ENCODE results near the gene HACD1.

The HACD1 gene

DNA sequence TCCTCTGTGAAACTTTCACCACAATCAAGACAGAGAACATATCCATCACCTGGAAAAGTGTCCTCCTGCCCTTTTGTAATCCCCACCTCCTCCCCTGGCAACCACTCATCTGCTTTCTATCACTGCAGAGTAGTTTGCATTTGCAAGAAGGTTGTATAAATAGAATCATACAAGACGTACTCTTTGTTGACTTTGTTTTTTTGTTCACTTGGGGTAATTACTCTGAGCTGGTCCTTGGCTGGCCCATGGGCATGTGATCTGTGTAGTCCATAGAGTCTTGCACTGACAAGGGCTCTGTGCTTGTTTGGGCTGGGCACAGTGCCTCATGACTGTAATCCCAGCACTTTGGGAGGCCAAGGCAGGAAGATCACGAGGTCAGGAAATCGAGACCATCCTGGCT lies 7.8 kb upstream of the HACD1 start:
- TF ChIP-seq, protein P1, sequence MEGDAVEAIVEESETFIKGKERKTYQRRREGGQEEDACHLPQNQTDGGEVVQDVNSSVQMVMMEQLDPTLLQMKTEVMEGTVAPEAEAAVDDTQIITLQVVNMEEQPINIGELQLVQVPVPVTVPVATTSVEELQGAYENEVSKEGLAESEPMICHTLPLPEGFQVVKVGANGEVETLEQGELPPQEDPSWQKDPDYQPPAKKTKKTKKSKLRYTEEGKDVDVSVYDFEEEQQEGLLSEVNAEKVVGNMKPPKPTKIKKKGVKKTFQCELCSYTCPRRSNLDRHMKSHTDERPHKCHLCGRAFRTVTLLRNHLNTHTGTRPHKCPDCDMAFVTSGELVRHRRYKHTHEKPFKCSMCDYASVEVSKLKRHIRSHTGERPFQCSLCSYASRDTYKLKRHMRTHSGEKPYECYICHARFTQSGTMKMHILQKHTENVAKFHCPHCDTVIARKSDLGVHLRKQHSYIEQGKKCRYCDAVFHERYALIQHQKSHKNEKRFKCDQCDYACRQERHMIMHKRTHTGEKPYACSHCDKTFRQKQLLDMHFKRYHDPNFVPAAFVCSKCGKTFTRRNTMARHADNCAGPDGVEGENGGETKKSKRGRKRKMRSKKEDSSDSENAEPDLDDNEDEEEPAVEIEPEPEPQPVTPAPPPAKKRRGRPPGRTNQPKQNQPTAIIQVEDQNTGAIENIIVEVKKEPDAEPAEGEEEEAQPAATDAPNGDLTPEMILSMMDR (IDR thresholded peaks at IDR 0.05; ENCODE audit: control insufficient read depth, insufficient read depth, low read depth, low read length, missing control alignments) = no peak
- no peak overlapping the region for H3K4me3 ChIP-seq (ENCODE audit: control insufficient read depth, low read depth, low read length)
- DNase-seq (ENCODE audit: low read depth) = no peak

DNA sequence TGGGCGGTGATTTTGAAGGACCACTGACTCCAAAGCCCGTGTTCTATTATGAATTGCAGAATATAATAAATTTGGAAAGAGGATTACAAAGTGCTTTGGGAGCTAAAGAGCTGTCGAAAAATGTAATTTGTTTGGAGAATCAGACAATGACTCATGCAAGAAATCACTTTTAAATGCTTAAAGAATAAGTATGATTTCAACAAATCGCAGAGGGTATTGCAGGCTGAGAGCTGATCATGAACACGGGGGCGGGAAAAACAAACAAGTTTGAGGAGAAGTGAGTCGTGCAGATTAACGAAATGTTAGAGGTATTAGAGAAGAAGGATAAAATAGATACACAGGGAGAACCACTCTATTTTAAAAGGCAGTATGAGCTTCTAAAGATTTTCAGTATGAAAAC lies 4.9 kb upstream of the HACD1 start:
- TF ChIP-seq, protein P1 (IDR thresholded peaks at IDR 0.05; ENCODE audit: control insufficient read depth, insufficient read depth, low read depth, low read length, missing control alignments) = no peak
- no peak overlapping the region for H3K4me3 ChIP-seq (ENCODE audit: control insufficient read depth, low read depth, low read length)
- DNase-seq (ENCODE audit: low read depth) = no peak

DNA sequence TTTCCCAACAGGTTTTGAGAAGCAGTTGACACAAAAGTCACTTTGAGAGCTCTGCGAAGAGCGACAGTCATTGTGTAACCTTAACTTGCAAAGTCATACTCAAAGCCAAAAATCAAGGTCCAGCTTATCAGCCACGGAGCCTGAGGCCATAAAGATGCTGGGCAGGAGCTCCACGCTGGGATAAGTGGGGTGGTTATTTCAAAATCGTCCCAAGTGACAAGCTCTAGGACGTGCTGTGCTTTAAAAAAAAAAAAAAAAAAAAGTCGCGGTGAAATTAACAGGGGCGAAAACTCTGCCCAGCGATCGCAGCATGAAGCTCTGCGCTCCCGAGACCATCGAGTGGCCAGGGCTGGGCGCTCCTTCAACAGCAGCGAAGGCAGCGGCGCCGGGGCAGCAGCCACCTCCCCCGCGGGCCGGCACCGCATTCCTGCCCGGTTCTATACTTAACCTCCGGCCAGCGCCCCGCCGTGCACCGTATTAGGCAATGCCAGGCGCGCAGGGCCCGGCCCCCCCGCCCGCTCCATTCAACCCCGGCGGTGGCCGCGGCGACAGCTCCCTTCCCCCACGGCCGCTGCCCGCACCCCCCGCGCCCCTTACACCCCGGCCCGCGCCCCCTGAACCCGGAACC lies 657 bp downstream of the HACD1 start:
- peak overlapping the region; percentile 69 for H3K4me3 ChIP-seq (ENCODE audit: control insufficient read depth, low read depth, low read length)
- DNase-seq (ENCODE audit: low read depth) = no peak
- TF ChIP-seq, protein P1 (IDR thresholded peaks at IDR 0.05; ENCODE audit: control insufficient read depth, insufficient read depth, low read depth, low read length, missing control alignments) = no peak

DNA sequence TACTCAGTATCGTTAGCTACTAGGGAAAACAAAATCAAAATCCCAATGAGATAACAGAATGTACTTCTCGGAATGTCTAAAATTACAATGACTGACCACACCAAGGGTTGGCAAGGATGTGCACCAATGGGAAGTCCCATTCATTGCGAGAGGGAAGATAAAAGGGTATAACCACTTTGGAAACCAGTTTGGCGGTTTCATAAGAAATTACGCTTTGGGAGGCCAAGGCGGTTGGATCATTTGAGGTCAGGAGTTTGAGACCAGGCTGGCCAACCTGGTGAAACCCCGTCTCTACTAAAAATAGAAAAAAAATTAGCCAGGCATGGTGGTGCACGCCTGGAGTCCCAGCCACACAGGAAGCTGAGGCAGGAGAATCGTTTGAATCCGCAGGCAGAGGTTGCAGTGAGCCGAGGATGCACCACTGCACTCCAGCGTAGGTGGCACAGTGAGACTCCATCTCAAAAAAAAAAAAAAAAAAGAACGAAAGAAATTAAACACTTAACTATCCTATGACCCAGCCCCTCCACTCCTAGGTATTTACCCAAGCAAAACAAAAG lies 7.6 kb downstream of the HACD1 start:
- H3K4me3 ChIP-seq (ENCODE audit: control insufficient read depth, low read depth, low read length) = no peak overlapping the region
- TF ChIP-seq, protein P1 (IDR thresholded peaks at IDR 0.05; ENCODE audit: control insufficient read depth, insufficient read depth, low read depth, low read length, missing control alignments) = no peak
- no peak for DNase-seq (ENCODE audit: low read depth)

DNA sequence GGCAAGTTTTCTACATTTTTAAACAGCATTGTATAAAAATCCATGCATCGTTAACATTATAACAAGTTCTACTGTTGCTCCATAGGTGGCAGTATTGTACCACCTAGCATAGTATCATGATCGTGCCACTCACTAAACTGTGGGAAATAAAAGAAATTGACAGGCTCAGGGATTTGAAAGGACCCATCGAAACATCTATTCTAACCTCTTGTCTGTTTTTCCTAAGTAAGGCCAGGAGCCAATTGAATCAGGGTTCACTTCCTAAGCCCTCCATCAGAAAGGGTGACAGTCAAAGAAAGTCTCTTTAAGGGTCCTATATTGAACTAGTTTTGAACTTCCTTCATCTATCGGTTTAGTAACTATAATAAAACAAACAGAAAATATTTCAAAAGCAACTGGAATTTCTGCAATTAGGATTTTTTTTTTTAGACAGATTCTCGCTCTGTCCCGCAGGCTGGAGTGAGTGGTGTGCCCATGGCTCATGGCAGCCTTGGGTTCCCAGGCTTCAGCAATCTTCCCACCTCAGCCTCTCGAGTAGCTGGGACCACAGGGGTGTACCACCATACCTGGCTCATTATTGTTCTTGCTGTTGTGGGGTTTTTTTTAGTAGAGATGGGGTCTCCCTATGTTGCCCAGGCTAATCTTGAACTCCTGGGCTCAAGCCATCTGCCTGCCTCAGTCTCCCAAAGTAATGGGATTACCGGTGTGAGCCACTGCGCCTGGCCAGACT lies 9.4 kb downstream of the HACD1 start:
- H3K4me3 ChIP-seq (ENCODE audit: control insufficient read depth, low read depth, low read length) = no peak overlapping the region
- TF ChIP-seq, protein P1 (IDR thresholded peaks at IDR 0.05; ENCODE audit: control insufficient read depth, insufficient read depth, low read depth, low read length, missing control alignments) = peak; percentile 78
- DNase-seq (ENCODE audit: low read depth) = no peak

DNA sequence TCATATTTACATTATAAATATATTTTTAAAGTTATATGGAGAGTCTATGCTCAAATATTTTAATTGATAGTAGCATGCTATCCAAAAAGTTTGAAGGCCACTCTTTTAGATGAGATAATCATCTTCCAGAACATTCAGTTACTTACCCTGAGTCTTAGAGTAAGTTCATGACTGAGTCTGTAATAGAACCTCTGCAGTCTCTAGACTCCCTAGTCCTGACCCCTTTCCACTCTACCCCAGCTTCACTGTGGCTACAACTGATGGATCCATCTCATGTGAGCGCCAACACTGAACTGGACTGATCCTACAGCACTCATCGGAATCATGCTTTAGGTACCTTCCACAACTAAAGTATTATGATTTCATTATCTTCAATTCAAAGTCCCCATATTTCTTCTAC lies 10.1 kb downstream of the HACD1 start:
- no peak for DNase-seq (ENCODE audit: low read depth)
- no peak overlapping the region for H3K4me3 ChIP-seq (ENCODE audit: control insufficient read depth, low read depth, low read length)
- TF ChIP-seq, protein P1 (IDR thresholded peaks at IDR 0.05; ENCODE audit: control insufficient read depth, insufficient read depth, low read depth, low read length, missing control alignments) = no peak
